Osteocyte (in vitro differentiated cells): Measurements from ENCODE around the gene KRTAP15-1. TPM values are rescaled to one million over a fixed set of nuclear protein-coding genes. Genes with fewer than 3 reads are reported as not detected.

Experiments
- DNase-seq: peaks from one replicate; pipeline ENCODE4 v3.0.0; 2021; ENCODE audit warnings: mixed read lengths; ENCODE audit not compliant: unreplicated experiment; ENCODE audit errors: extremely low spot score
- H3K27ac Mint-ChIP-seq: one replicate; pipeline ENCODE4 v1.8.0; 2021; ENCODE audit warnings: mild to moderate bottlenecking, mixed read lengths; ENCODE audit not compliant: unreplicated experiment
- H3K27me3 Mint-ChIP-seq: one replicate; pipeline ENCODE4 v1.8.0; 2021; ENCODE audit warnings: mixed read lengths; ENCODE audit not compliant: unreplicated experiment
- H3K36me3 Mint-ChIP-seq: one replicate; pipeline ENCODE4 v1.8.0; 2021; ENCODE audit warnings: mixed read lengths; ENCODE audit not compliant: unreplicated experiment
- H3K4me1 Mint-ChIP-seq: one replicate; pipeline ENCODE4 v1.8.0; 2021; ENCODE audit warnings: mixed read lengths; ENCODE audit not compliant: unreplicated experiment
- H3K4me3 Mint-ChIP-seq: one replicate; pipeline ENCODE4 v1.8.0; 2021; ENCODE audit warnings: mild to moderate bottlenecking, moderate library complexity, mixed read lengths; ENCODE audit not compliant: unreplicated experiment
- H3K9me3 Mint-ChIP-seq: one replicate; pipeline ENCODE4 v1.8.0; 2021; ENCODE audit warnings: mixed read lengths; ENCODE audit not compliant: unreplicated experiment
- CTCF ChIP-seq: fragments of 200-600 bp; sonication (generic); IDR thresholded peaks from 2 replicates; pipeline ENCODE4 v1.5.0; 2021; ENCODE audit warnings: antibody characterized with exemption, mild to moderate bottlenecking, moderate library complexity
- total RNA-seq: library from RNA; stranded (reverse); gene quantifications from 2 replicates; pipeline ENCODE4 v1.2.1, GENCODE V29; 2021

Gene KRTAP15-1
- total RNA-seq, 1 donor from 2014 or later: not detected

- no peak for TF ChIP-seq CTCF
- Mint-ChIP-seq H3K27me3 (peaks cover 13% of the 10 kb centered on the region), H3K4me3 (no peak within 1 kb of the TSS), H3K4me1 (no peaks in the 10 kb centered on the region), H3K9me3 (no peaks in the 10 kb centered on the region), H3K27ac (no peak within 1 kb of the TSS), H3K36me3 (no peaks in the 10 kb centered on the region)
- no peak for DNase-seq
Observed at GRCh38 chr21:30425826-30426225, 14.2 kb upstream of the KRTAP15-1 start, which contains the start of gene KRTAP13-3. KRTAP13-3 (minus strand) TSS chr21:30425926; CDS start chr21:30425912, 14 bp downstream.

- Mint-ChIP-seq H3K27me3 (peaks cover 17% of the 10 kb centered on the region), H3K4me3 (no peak overlapping the region), H3K9me3 (no peaks in the 10 kb centered on the region), H3K4me1 (no peaks in the 10 kb centered on the region), H3K27ac (no peak overlapping the region), H3K36me3 (no peaks in the 10 kb centered on the region)
- DNase-seq: no peak
- no peak for TF ChIP-seq CTCF
Observed at GRCh38 chr21:30426731-30427130, 13.3 kb upstream of the KRTAP15-1 start.

GRCh38 chr21:30430170-30430655 is 9.9 kb upstream of the KRTAP15-1 start, which contains the start of gene KRTAP13-4:
KRTAP13-4 (plus strand) TSS chr21:30430220; CDS start chr21:30430276, 56 bp downstream.
- H3K9me3 Mint-ChIP-seq: no peaks in the 10 kb centered on the region
- no peak for DNase-seq
- no peaks in the 10 kb centered on the region for H3K36me3 Mint-ChIP-seq
- H3K4me1 Mint-ChIP-seq: no peaks in the 10 kb centered on the region
- peaks cover 24% of the 10 kb centered on the region for H3K27me3 Mint-ChIP-seq
- TF ChIP-seq CTCF: no peak
- no peak within 1 kb of the TSS for H3K4me3 Mint-ChIP-seq
- no peak within 1 kb of the TSS for H3K27ac Mint-ChIP-seq

- Mint-ChIP-seq H3K4me1 (no peaks in the 10 kb centered on the region), H3K36me3 (no peaks in the 10 kb centered on the region), H3K27me3 (peaks cover 41% of the 10 kb centered on the region), H3K27ac (no peak overlapping the region), H3K4me3 (no peak overlapping the region), H3K9me3 (no peaks in the 10 kb centered on the region)
- no peak for DNase-seq
- TF ChIP-seq CTCF: peak; percentile 78
Observed at GRCh38 chr21:30434033-30434631, 5.9 kb upstream of the KRTAP15-1 start.

- Mint-ChIP-seq H3K36me3 (no peaks in the 10 kb centered on the region), H3K4me3 (no peak overlapping the region), H3K27ac (no peak overlapping the region), H3K9me3 (no peaks in the 10 kb centered on the region), H3K4me1 (no peaks in the 10 kb centered on the region), H3K27me3 (peaks cover 33% of the 10 kb centered on the region)
- no peak for TF ChIP-seq CTCF
- DNase-seq: no peak
Observed at GRCh38 chr21:30437010-30437565, 3.0 kb upstream of the KRTAP15-1 start.
